Activated naive CD8-positive, alpha-beta T cell treated with anti-CD3 and anti-CD28 coated beads, Interleukin-2, amount 50 U/mL, for 16 hours (primary cell): Measurements from ENCODE around the gene RAB15.

Source experiments
- DNase-seq: peaks from one replicate; pipeline ENCODE4 v3.0.0-alpha.2; 2020; ENCODE audit warnings: low read depth, low spot score

Gene RAB15

GRCh38 chr14:64990296-64990695 lies 18.2 kb upstream of the RAB15 start:
- no peak for DNase-seq

GRCh38 chr14:64987438-64987767 lies 15.3 kb upstream of the RAB15 start:
- DNase-seq: no peak

- peak; percentile 80 for DNase-seq
These were observed 14.7 kb upstream of the RAB15 start, which contains the start of gene FNTB for GRCh38 chr14:64986648-64987437. TSS of gene FNTB (plus strand) at chr14:64986895. CDS start at chr14:64986954, 59 bp downstream.

GRCh38 chr14:64983439-64984310 lies 11.5 kb upstream of the RAB15 start:
- no peak for DNase-seq

- DNase-seq: no peak
These were observed 7.4 kb upstream of the RAB15 start for GRCh38 chr14:64979336-64980074.

GRCh38 chr14:64974563-64974962 lies 2.4 kb upstream of the RAB15 start:
- DNase-seq: no peak

GRCh38 chr14:64973826-64974225 lies 1.7 kb upstream of the RAB15 start:
- no peak for DNase-seq

- DNase-seq: no peak
These were observed 898 bp upstream of the RAB15 start for GRCh38 chr14:64973026-64973442.

GRCh38 chr14:64971491-64971942 lies 619 bp downstream of the RAB15 start:
- DNase-seq: no peak

GRCh38 chr14:64970776-64971477 lies 1.2 kb downstream of the RAB15 start:
- no peak for DNase-seq

GRCh38 chr14:64970041-64970440 lies 2.1 kb downstream of the RAB15 start:
- DNase-seq: no peak

GRCh38 chr14:64968651-64969050 lies 3.5 kb downstream of the RAB15 start:
- no peak for DNase-seq

- no peak for DNase-seq
These were observed 4.0 kb downstream of the RAB15 start for GRCh38 chr14:64968167-64968566.

GRCh38 chr14:64966976-64967375 lies 5.2 kb downstream of the RAB15 start:
- DNase-seq: no peak

- DNase-seq: no peak
These were observed 6.7 kb downstream of the RAB15 start for GRCh38 chr14:64965356-64966000.

- no peak for DNase-seq
These were observed 8.5 kb downstream of the RAB15 start for GRCh38 chr14:64963611-64964010.

GRCh38 chr14:64960762-64961276 lies 11.3 kb downstream of the RAB15 start:
- DNase-seq: no peak

- DNase-seq: no peak
These were observed 13.4 kb downstream of the RAB15 start for GRCh38 chr14:64958743-64959142.

- no peak for DNase-seq
These were observed 13.9 kb downstream of the RAB15 start for GRCh38 chr14:64958201-64958600.

- no peak for DNase-seq
These were observed 15.3 kb downstream of the RAB15 start for GRCh38 chr14:64956697-64957406.
